CD4-positive, alpha-beta memory T cell (primary cell): ENCODE measurements around the gene HEPN1. TPM values are rescaled to one million over a fixed set of nuclear protein-coding genes. Genes with fewer than 3 reads are reported as not detected.

Experiments used
- CTCF ChIA-PET: fragments of 350-600 bp; sonication (Branson Sonifier 250); formaldehyde crosslinking; loops from one replicate; lab custom pipeline; 2021; ENCODE audit warnings: inconsistent platforms; ENCODE audit not compliant: partially characterized antibody; lab: Charles Lee
- POLR2A ChIA-PET: fragments of 350-600 bp; sonication (Branson Sonifier 250); formaldehyde crosslinking; loops from one replicate; lab custom pipeline; 2021; ENCODE audit not compliant: partially characterized antibody; lab: Charles Lee
- DNase-seq, 5 donors: peaks; one replicate each; pipeline versions ENCODE4 v3.0.0 to v3.0.0-alpha.2; 2020 to 2022; ENCODE audit warnings: mixed read lengths in 1 of 5
- H3K27ac ChIP-seq: one replicate; pipeline ENCODE4 v1.7.0; 2013; ENCODE audit warnings: low read depth, low read length
- H3K27me3 ChIP-seq: 2 replicates; pipeline ENCODE4 v1.7.0; 2013; ENCODE audit warnings: mild to moderate bottlenecking, low read length, moderate library complexity; ENCODE audit not compliant: insufficient read depth
- H3K36me3 ChIP-seq: 2 replicates; pipeline ENCODE4 v1.7.0; 2013; ENCODE audit warnings: mild to moderate bottlenecking, low read length, moderate library complexity; ENCODE audit not compliant: insufficient read depth
- H3K4me1 ChIP-seq: 2 replicates; pipeline ENCODE4 v1.7.0; 2013; ENCODE audit warnings: mild to moderate bottlenecking, low read length, moderate library complexity; ENCODE audit not compliant: insufficient read depth
- H3K4me3 ChIP-seq, 2 donors: one replicate each; pipeline ENCODE4 v1.7.0; 2013; ENCODE audit warnings: low read length in 2 of 2, mild to moderate bottlenecking in 1 of 2
- H3K9me3 ChIP-seq, 2 donors: one replicate each; pipeline ENCODE4 v1.7.0; 2013; ENCODE audit warnings: low read length in 2 of 2, control low read depth in 1 of 2; ENCODE audit not compliant: control insufficient read depth in 1 of 2
- H3K27ac Mint-ChIP-seq, 7 donors: one replicate each; pipeline ENCODE4 v1.8.0; 2020 to 2021; ENCODE audit warnings: mixed read lengths in 7 of 7, mild to moderate bottlenecking in 6 of 7, inconsistent platforms in 3 of 7, moderate library complexity in 3 of 7
- H3K27me3 Mint-ChIP-seq, 2 donors: one replicate each; pipeline ENCODE4 v1.8.0; 2020 to 2021; ENCODE audit warnings: mixed read lengths in 2 of 2
- H3K36me3 Mint-ChIP-seq, 2 donors: one replicate each; pipeline ENCODE4 v1.8.0; 2020 to 2021; ENCODE audit warnings: mixed read lengths in 2 of 2, inconsistent platforms in 1 of 2, mild to moderate bottlenecking in 1 of 2
- H3K4me1 Mint-ChIP-seq, 4 donors: one replicate each; pipeline ENCODE4 v1.8.0; 2020 to 2021; ENCODE audit warnings: mixed read lengths in 4 of 4, mild to moderate bottlenecking in 1 of 4
- H3K4me3 Mint-ChIP-seq, 8 donors: one replicate each; pipeline ENCODE4 v1.8.0; 2020 to 2021; ENCODE audit warnings: mixed read lengths in 8 of 8, mild to moderate bottlenecking in 7 of 8, moderate library complexity in 6 of 8, inconsistent platforms in 3 of 8
- H3K9me3 Mint-ChIP-seq, 8 donors: one replicate each; pipeline ENCODE4 v1.8.0; 2020 to 2021; ENCODE audit warnings: mixed read lengths in 8 of 8, mild to moderate bottlenecking in 5 of 8, inconsistent platforms in 3 of 8, moderate library complexity in 1 of 8
- intact Hi-C: fragments of 100-400 bp; cut with micrococcal nuclease; formaldehyde crosslinking; loops from one replicate; pipeline ENCODE4 v1.15.1; 2023
- polyA plus RNA-seq, 2 donors: library from polyadenylated mRNA; unstranded; fragments of 300-500 nt; fragmentation: Illumina TruSeq; gene quantifications; one replicate each; pipeline ENCODE4 v1.2.3, GENCODE V29; 2021
- total RNA-seq, 2 experiments: library from RNA; stranded (reverse); gene quantifications; one replicate each; pipeline ENCODE4 v1.2.3, GENCODE V29; 2021

The HEPN1 gene
- total RNA-seq (not detected), polyA plus RNA-seq (not detected)

DNA sequence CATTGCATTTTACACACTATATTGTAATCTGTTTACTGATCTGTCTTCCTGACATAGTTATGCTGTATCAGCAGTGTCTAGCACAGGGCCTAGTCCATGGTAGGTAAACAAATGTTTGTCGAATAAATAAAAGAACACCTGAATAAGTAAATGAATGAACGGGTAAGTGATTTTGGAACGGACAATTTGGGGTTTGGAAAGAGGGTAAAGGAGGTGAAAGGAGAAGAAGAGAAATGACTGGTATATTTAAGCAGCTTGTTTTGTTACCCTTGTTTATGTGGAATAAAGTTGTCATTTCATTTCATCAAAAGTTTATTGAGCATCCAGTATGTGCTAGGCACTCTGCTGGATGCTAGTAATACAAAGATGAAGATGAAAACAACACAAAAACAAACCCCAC is at the start of gene HEPN1:
Gene HEPN1 (plus strand): TSS at position 301 of the 400 bp plus-strand sequence.
- H3K4me1 Mint-ChIP-seq = peaks cover 13 to 23% (median 19%) of the 10 kb centered on the region in 4 donors
- H3K4me1 ChIP-seq = peaks cover 14% of the 10 kb centered on the region
- no peaks in the 10 kb centered on the region for H3K9me3 Mint-ChIP-seq
- peak within 1 kb of the TSS in 7 of 8 donors; percentile 1 to 73 (median 19) for H3K4me3 Mint-ChIP-seq
- no peaks in the 10 kb centered on the region for H3K9me3 ChIP-seq
- H3K27ac Mint-ChIP-seq = peak within 1 kb of the TSS in 2 of 7 donors; percentile 39 to 72
- no peaks in the 10 kb centered on the region for H3K36me3 ChIP-seq
- no peak within 1 kb of the TSS for H3K4me3 ChIP-seq
- no peaks in the 10 kb centered on the region for H3K36me3 Mint-ChIP-seq
- intact Hi-C loops = no loop called here
- DNase-seq = no peak
- no peak within 1 kb of the TSS for H3K27ac ChIP-seq
- H3K27me3 Mint-ChIP-seq = peaks cover 0 to 5% of the 10 kb centered on the region in 2 donors
- CTCF ChIA-PET = no interaction called here
- H3K27me3 ChIP-seq = no peaks in the 10 kb centered on the region
- POLR2A ChIA-PET = interaction anchor here (3.5 kb wide), 2 partner anchors 32 to 35 kb away, joined by 12 to 17 read pairs; partner anchors contain the start of gene CCDC15

DNA sequence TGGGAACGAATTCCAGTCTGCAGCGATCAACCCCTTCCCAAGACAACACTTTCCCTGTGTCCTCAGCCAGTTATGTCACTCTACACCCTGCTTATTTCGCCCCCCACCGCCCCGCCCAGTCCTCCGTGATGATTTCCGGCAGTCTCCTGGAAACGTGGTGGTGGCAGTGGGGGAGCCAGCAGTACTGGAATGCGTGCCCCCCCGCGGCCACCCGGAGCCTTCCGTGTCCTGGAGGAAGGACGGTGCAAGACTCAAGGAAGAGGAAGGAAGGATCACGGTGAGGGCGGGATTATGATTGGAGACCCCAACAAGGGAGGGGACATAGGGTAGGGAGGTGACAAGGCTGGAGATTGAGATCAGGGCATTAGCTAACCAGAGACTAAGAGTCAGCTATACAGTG is 49.7 kb upstream of the HEPN1 start:
- Histone ChIP-seq H3K4me3 (no peak overlapping the region), H3K9me3 (no peaks in the 10 kb centered on the region), H3K36me3 (no peaks in the 10 kb centered on the region), H3K27me3 (peaks cover 60% of the 10 kb centered on the region), H3K4me1 (peaks cover 36% of the 10 kb centered on the region), H3K27ac (no peak overlapping the region)
- Mint-ChIP-seq H3K4me1 (peaks cover 19 to 53% (median 36%) of the 10 kb centered on the region in 4 donors), H3K27ac (no peak overlapping the region), H3K36me3 (no peaks in the 10 kb centered on the region), H3K4me3 (peak overlapping the region in 7 of 8 donors; percentile 13 to 68 (median 45)), H3K9me3 (no peaks in the 10 kb centered on the region), H3K27me3 (peaks cover 64 to 72% of the 10 kb centered on the region in 2 donors)
- intact Hi-C loops = no loop called here
- ChIA-PET CTCF (interaction anchor here (0.9 kb wide), 1 partner anchor 229 kb away, joined by 3 read pairs; no protein-coding TSS in a partner anchor), POLR2A (no interaction called here)
- DNase-seq = no peak

GRCh38 chr11:124869856-124870387 is 49.1 kb upstream of the HEPN1 start:
- no peak overlapping the region for H3K4me3 Mint-ChIP-seq
- Histone ChIP-seq H3K36me3 (no peaks in the 10 kb centered on the region), H3K9me3 (no peaks in the 10 kb centered on the region), H3K4me1 (peaks cover 35% of the 10 kb centered on the region), H3K4me3 (no peak overlapping the region), H3K27ac (no peak overlapping the region), H3K27me3 (peaks cover 54% of the 10 kb centered on the region)
- H3K27me3 Mint-ChIP-seq = peaks cover 59 to 70% of the 10 kb centered on the region in 2 donors
- POLR2A ChIA-PET = no interaction called here
- no peaks in the 10 kb centered on the region for H3K36me3 Mint-ChIP-seq
- no peaks in the 10 kb centered on the region for H3K9me3 Mint-ChIP-seq
- CTCF ChIA-PET = interaction anchor here (0.9 kb wide), 1 partner anchor 230 kb away, joined by 3 read pairs; no protein-coding TSS in a partner anchor
- intact Hi-C loops = no loop called here
- H3K27ac Mint-ChIP-seq = no peak overlapping the region
- peaks cover 19 to 47% (median 34%) of the 10 kb centered on the region in 4 donors for H3K4me1 Mint-ChIP-seq
- no peak for DNase-seq

DNA sequence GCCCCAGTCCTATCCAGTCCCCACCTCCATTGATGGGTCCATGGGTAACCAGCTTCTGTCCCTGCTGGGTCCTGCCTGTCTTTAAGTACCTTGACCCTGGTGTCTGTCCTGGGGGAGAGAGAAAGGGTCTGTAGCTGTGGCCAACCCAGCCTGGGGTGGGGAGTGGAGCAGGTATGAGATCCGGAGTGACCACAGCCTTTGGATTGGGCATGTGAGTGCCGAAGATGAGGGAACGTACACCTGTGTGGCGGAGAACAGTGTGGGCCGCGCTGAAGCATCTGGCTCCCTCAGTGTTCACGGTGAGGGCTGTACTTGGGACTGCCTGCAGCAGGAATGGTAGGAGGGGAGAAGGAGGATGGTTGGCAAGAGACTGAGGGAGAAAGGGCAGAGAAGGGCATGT is 48.6 kb upstream of the HEPN1 start:
- Histone ChIP-seq H3K9me3 (no peaks in the 10 kb centered on the region), H3K27me3 (peaks cover 49% of the 10 kb centered on the region)
- CTCF ChIA-PET = interaction anchor here (0.9 kb wide), 1 partner anchor 231 kb away, joined by 3 read pairs; no protein-coding TSS in a partner anchor

DNA sequence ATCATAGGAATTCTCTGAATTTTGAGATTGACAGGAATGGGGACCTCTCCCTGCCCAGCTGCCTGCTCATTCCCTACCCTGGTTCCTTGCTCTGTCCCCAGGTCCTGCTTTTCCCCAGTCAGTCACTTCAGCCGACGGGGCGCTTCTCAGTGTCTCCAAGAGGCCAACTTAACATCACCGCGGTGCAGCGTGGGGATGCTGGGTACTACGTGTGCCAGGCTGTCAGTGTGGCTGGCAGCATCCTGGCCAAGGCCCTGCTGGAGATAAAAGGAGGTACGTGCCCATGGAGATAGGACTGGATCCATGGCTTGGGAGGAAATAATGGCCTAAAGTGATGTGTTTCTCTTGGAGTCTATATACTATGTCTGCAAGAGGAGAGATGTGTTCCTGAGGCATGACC is 46.8 kb upstream of the HEPN1 start:
- H3K9me3 Mint-ChIP-seq = no peaks in the 10 kb centered on the region
- H3K27ac Mint-ChIP-seq = no peak overlapping the region
- Histone ChIP-seq H3K9me3 (no peaks in the 10 kb centered on the region), H3K27me3 (peaks cover 32% of the 10 kb centered on the region), H3K4me1 (peaks cover 27% of the 10 kb centered on the region), H3K36me3 (no peaks in the 10 kb centered on the region), H3K4me3 (no peak overlapping the region), H3K27ac (no peak overlapping the region)
- peaks cover 47 to 59% of the 10 kb centered on the region in 2 donors for H3K27me3 Mint-ChIP-seq
- H3K36me3 Mint-ChIP-seq = no peaks in the 10 kb centered on the region
- CTCF ChIA-PET = no interaction called here
- POLR2A ChIA-PET = no interaction called here
- peaks cover 18 to 44% (median 27%) of the 10 kb centered on the region in 4 donors for H3K4me1 Mint-ChIP-seq
- no peak for DNase-seq
- H3K4me3 Mint-ChIP-seq = no peak overlapping the region
- intact Hi-C loops = no loop called here

More for the DNA sequence above, 48.6 kb upstream of the HEPN1 start:
- H3K4me3 ChIP-seq = no peak overlapping the region
- intact Hi-C loops = no loop called here
- Mint-ChIP-seq H3K27me3 (peaks cover 57 to 69% of the 10 kb centered on the region in 2 donors), H3K4me3 (peak overlapping the region in 3 of 8 donors; percentile 7 to 45 (median 40)), H3K9me3 (no peaks in the 10 kb centered on the region), H3K36me3 (no peaks in the 10 kb centered on the region), H3K4me1 (peaks cover 19 to 49% (median 34%) of the 10 kb centered on the region in 4 donors), H3K27ac (no peak overlapping the region)
- no peak overlapping the region for H3K27ac ChIP-seq
- POLR2A ChIA-PET = no interaction called here
- no peak for DNase-seq
- peaks cover 30% of the 10 kb centered on the region for H3K4me1 ChIP-seq
- H3K36me3 ChIP-seq = no peaks in the 10 kb centered on the region

DNA sequence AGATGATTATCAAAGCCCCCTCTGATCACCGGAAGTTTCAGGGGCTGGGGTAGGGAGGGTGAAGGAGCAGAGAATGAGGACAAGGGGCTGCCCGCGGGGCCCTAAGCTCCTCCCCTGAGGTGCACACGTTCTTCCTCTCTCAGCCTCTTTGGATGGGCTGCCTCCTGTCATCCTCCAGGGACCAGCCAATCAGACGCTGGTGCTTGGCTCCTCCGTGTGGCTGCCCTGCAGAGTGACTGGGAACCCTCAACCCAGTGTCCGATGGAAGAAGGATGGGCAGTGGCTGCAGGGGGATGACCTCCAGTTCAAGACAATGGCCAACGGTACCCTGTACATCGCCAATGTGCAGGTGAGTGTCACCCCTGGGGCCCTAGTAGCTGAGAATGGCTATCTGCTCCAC is 46.3 kb upstream of the HEPN1 start:
- H3K4me1 ChIP-seq = peaks cover 28% of the 10 kb centered on the region
- no peaks in the 10 kb centered on the region for H3K9me3 ChIP-seq
- Mint-ChIP-seq H3K4me1 (peaks cover 16 to 44% (median 28%) of the 10 kb centered on the region in 4 donors), H3K27me3 (peaks cover 44 to 54% of the 10 kb centered on the region in 2 donors), H3K27ac (no peak overlapping the region), H3K4me3 (no peak overlapping the region), H3K9me3 (no peaks in the 10 kb centered on the region), H3K36me3 (no peaks in the 10 kb centered on the region)
- POLR2A ChIA-PET = no interaction called here
- intact Hi-C loops = no loop called here
- CTCF ChIA-PET = no interaction called here
- peaks cover 29% of the 10 kb centered on the region for H3K27me3 ChIP-seq
- no peak overlapping the region for H3K4me3 ChIP-seq
- no peak for DNase-seq
- no peak overlapping the region for H3K27ac ChIP-seq
- H3K36me3 ChIP-seq = no peaks in the 10 kb centered on the region

GRCh38 chr11:124873951-124874350 is 45.1 kb upstream of the HEPN1 start:
- Mint-ChIP-seq H3K36me3 (no peaks in the 10 kb centered on the region), H3K27me3 (peaks cover 34 to 42% of the 10 kb centered on the region in 2 donors), H3K27ac (no peak overlapping the region), H3K9me3 (no peaks in the 10 kb centered on the region), H3K4me3 (peak overlapping the region in 2 of 8 donors; percentile 12 to 14), H3K4me1 (peaks cover 7 to 41% (median 26%) of the 10 kb centered on the region in 4 donors)
- H3K36me3 ChIP-seq = no peaks in the 10 kb centered on the region
- no peak overlapping the region for H3K4me3 ChIP-seq
- intact Hi-C loops = no loop called here
- no peak overlapping the region for H3K27ac ChIP-seq
- CTCF ChIA-PET = no interaction called here
- no peak for DNase-seq
- peaks cover 17% of the 10 kb centered on the region for H3K27me3 ChIP-seq
- peaks cover 20% of the 10 kb centered on the region for H3K4me1 ChIP-seq
- POLR2A ChIA-PET = no interaction called here
- no peaks in the 10 kb centered on the region for H3K9me3 ChIP-seq
